ENCODE measurements around the gene BRDT. TPM values are rescaled to one million over a fixed set of nuclear protein-coding genes. Genes with fewer than 3 reads are reported as not detected.

Gene BRDT
- not detected in 2 replicates for total RNA-seq

GRCh38 chr1:91949356-91949699, at the start of gene BRDT:
BRDT (plus strand) TSS chr1:91949401; CDS start chr1:91962755, 13,354 bp downstream.

Other genes starting within 250 kb of the BRDT start
- gene TGFBR3, start 63.2 kb upstream of the BRDT start, total RNA-seq = 15.4 and 16.9 TPM in 2 replicates
- gene EPHX4, start 80.6 kb downstream of the BRDT start, total RNA-seq = 6.7 and 9.8 TPM in 2 replicates
- 0.36 TPM in 1 of 2 replicates, not detected in the other for gene SETSIP, start 126.0 kb downstream of the BRDT start, total RNA-seq
- gene BTBD8, start 130.9 kb downstream of the BRDT start, total RNA-seq = 2.1 and 2.9 TPM in 2 replicates